Neural crest cell (in vitro differentiated cells): ENCODE measurements around the gene MUC22. TPM values are rescaled to one million over a fixed set of nuclear protein-coding genes. Genes with fewer than 3 reads are reported as not detected.
A peak's percentile ranks its signal among the peaks of the same experiment; 100 is the strongest.
"Not testable (repeated sequence)": the region's sequence is repeated elsewhere in the genome, so short reads cannot be mapped to it uniquely, and the experiment has no call there.

Source experiments
- DNase-seq: peaks from one replicate; pipeline ENCODE4 v3.0.0; 2021; ENCODE audit warnings: low read depth, mixed read lengths, low spot score
- H3K27ac Mint-ChIP-seq: one replicate; pipeline ENCODE4 v1.8.0; 2021; ENCODE audit warnings: mild to moderate bottlenecking, mixed read lengths; ENCODE audit not compliant: unreplicated experiment
- H3K27me3 Mint-ChIP-seq: 2 replicates; pipeline ENCODE4 v1.8.0; 2021; ENCODE audit warnings: low read depth, mild to moderate bottlenecking, mixed read lengths
- H3K36me3 Mint-ChIP-seq: 2 replicates; pipeline ENCODE4 v1.8.0; 2021; ENCODE audit warnings: low read depth, mild to moderate bottlenecking, mixed read lengths
- H3K4me1 Mint-ChIP-seq: 2 replicates; pipeline ENCODE4 v1.8.0; 2021; ENCODE audit warnings: mixed read lengths
- H3K4me3 Mint-ChIP-seq: one replicate; pipeline ENCODE4 v1.8.0; 2021; ENCODE audit warnings: mild to moderate bottlenecking, mixed read lengths
- H3K9me3 Mint-ChIP-seq: 2 replicates; pipeline ENCODE4 v1.8.0; 2021; ENCODE audit warnings: mixed read lengths
- total RNA-seq: library from RNA; stranded (reverse); gene quantifications from 2 replicates; pipeline ENCODE4 v1.2.1, GENCODE V29; 2021
- TF ChIP-seq, protein P1 (sequence below): fragments of 200-600 bp; sonication (generic); conservative IDR thresholded peaks from 2 replicates; pipeline ENCODE4 v1.5.0; 2021; ENCODE audit warnings: antibody characterized with exemption, mild to moderate bottlenecking

MUC22 gene
- total RNA-seq, 1 donor from 2014 or later = not detected

DNA sequence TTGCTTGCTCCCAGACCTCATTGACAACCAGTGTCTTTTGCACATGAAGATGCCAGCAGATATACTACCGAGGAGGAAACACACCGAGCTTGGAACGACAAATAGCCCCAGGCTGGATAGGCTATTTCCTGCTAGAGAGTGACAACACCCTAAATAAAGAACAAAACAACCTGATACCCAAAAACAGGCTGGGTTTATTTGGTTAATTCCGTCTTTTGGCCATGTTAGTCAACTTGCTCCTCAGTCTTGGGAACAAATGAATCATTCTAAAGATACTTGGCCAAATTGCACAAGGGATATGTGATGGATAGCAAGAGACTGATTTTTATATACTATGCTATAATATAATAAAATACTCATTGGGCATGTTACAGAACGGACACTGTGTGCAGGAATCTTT, 11.5 kb upstream of the MUC22 start:
- H3K9me3 Mint-ChIP-seq = peaks cover 5% of the 10 kb centered on the region
- H3K4me3 Mint-ChIP-seq = no peak overlapping the region
- H3K27ac Mint-ChIP-seq = no peak overlapping the region
- H3K4me1 Mint-ChIP-seq = no peaks in the 10 kb centered on the region
- TF ChIP-seq, protein P1, sequence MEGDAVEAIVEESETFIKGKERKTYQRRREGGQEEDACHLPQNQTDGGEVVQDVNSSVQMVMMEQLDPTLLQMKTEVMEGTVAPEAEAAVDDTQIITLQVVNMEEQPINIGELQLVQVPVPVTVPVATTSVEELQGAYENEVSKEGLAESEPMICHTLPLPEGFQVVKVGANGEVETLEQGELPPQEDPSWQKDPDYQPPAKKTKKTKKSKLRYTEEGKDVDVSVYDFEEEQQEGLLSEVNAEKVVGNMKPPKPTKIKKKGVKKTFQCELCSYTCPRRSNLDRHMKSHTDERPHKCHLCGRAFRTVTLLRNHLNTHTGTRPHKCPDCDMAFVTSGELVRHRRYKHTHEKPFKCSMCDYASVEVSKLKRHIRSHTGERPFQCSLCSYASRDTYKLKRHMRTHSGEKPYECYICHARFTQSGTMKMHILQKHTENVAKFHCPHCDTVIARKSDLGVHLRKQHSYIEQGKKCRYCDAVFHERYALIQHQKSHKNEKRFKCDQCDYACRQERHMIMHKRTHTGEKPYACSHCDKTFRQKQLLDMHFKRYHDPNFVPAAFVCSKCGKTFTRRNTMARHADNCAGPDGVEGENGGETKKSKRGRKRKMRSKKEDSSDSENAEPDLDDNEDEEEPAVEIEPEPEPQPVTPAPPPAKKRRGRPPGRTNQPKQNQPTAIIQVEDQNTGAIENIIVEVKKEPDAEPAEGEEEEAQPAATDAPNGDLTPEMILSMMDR = no peak
- no peak for DNase-seq
- no peaks in the 10 kb centered on the region for H3K27me3 Mint-ChIP-seq
- H3K36me3 Mint-ChIP-seq = no peaks in the 10 kb centered on the region

DNA sequence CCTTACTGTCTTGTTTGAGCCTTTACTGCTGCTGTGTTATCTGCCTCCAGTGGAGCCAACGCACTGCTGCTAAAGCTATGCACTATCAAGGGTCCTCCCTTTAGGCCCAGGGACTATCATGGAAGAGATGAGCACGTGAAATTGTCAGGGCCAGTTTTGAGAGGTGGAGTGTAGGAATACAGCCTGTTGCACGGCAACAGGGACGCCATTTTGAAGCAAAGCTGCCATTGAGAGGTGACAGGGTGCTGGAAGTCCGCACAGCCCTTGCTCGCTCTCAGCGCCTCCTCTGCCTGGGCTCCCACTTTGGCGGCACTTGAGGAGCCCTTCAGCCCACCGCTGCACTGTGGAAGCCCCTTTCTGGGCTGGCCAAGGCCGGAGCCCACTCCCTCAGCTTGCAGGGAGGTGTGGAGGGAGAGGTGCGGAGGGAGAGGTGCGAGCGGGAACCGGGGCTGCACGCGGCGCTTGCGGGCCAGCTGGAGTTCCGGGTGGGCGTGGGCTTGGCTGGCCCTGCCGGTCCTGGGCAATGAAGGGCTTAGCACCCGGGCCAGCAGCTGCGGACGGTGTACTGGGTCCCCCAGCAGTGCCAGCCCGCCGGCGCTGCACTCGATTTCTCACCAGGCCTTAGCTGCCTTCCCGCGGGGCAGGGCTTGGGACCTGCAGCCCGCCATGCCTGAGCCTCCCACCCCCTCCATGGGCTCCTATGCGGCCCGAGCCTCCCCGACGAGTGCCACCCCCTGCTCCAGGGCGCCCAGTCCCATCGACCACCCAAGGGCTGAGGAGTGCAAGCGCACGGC, 10.0 kb upstream of the MUC22 start:
- not testable (repeated sequence) for H3K4me1 Mint-ChIP-seq, H3K36me3 Mint-ChIP-seq, H3K27me3 Mint-ChIP-seq, DNase-seq, H3K9me3 Mint-ChIP-seq, H3K4me3 Mint-ChIP-seq
- H3K27ac Mint-ChIP-seq = peak overlapping the region; percentile 36

DNA sequence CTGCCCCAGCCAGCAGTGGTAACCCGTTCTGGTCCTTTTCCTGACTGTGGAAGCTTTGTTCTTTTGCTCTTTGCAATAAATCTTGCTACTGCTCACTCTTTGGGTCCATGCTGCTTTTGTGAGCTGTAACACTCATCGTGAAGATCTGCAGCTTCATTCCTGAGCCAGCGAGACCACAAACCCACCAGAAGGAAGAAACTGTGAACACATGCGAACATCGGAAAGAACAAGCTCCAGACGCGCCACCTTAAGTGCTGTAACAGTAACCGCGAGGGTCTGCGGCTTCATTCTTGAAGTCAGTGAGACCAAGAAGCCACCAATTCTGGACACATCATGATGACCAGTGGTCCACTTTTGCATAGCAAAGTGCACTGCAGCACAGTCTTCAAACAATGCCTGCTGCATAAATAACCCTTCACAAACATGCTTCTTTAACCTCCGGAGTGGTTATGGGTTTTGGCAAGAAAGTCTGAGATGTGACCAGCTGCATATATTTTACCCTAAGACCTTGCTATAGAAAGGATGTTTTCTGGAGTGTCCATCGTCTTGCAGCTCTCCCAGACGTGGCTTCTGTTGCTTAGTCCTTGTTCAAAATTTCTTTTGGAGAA, 8.9 kb upstream of the MUC22 start:
- Mint-ChIP-seq H3K27ac (no peak overlapping the region), H3K27me3 (no peaks in the 10 kb centered on the region), H3K9me3 (peaks cover 2% of the 10 kb centered on the region), H3K4me3 (no peak overlapping the region), H3K4me1 (no peaks in the 10 kb centered on the region), H3K36me3 (no peaks in the 10 kb centered on the region)
- TF ChIP-seq, protein P1 = no peak
- no peak for DNase-seq

DNA sequence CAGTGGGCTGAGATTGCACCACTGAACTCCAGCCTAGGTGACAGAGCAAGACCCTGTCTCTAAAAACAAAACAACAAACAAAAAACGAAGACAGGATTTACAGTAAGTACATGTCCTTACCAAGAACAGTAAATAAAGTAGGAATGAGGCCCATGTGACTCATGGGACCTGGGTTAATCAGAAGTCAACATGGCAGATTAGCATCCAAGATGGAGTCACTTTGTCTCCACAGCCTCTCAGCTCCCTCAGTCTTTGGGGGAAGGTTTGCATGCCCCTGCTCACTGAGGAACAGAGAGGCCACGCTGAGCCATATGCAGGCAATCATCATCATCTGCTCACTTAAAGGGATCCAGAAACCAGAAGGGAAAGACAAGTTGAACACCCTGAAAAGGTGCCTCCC, 7.8 kb upstream of the MUC22 start:
- no peaks in the 10 kb centered on the region for H3K27me3 Mint-ChIP-seq
- no peaks in the 10 kb centered on the region for H3K4me1 Mint-ChIP-seq
- H3K4me3 Mint-ChIP-seq = no peak overlapping the region
- H3K9me3 Mint-ChIP-seq = peaks cover 2% of the 10 kb centered on the region
- no peak overlapping the region for H3K27ac Mint-ChIP-seq
- no peak for DNase-seq
- TF ChIP-seq, protein P1 = no peak
- H3K36me3 Mint-ChIP-seq = no peaks in the 10 kb centered on the region

DNA sequence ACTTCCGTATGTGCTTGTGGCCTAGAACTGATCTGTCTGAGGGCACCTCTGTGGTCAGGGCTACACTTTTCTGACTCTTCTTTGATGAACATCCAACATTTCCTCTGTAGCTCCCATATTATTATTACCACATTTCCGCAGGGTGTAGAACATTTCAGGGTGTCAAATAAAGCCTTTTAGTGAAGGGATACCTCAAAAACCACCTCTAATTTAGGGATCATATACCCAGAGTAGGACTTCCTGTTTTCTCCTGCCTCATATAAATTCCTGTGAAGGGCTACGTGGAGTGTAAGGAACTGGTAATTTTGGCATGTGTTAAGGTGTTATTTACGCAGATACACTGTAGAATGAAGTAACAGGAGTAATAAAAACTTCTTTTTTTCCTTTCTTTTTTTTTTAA, 5.5 kb upstream of the MUC22 start:
- H3K27ac Mint-ChIP-seq = peak overlapping the region; percentile 29

More for the DNA sequence above, 5.5 kb upstream of the MUC22 start:
- DNase-seq = no peak
- no peaks in the 10 kb centered on the region for H3K4me1 Mint-ChIP-seq
- TF ChIP-seq, protein P1 = no peak
- H3K9me3 Mint-ChIP-seq = peaks cover 2% of the 10 kb centered on the region
- H3K4me3 Mint-ChIP-seq = no peak overlapping the region
- no peaks in the 10 kb centered on the region for H3K36me3 Mint-ChIP-seq
- peaks cover 3% of the 10 kb centered on the region for H3K27me3 Mint-ChIP-seq
